SK-N-SH treated with all-trans-retinoic acid at 6 μM for 48 hours (cell line): ENCODE measurements around the gene STRAP.

Experiments
- ATAC-seq: fragments of 200-7000 bp; cut with Tn5 transposase; 3 replicates; pipeline ENCODE4 v1.9.1; 2020; ENCODE audit warnings: mild to moderate bottlenecking, moderate library complexity
- ARNTL ChIP-seq: fragments of 450-650 bp; formaldehyde crosslinking; IDR thresholded peaks from 2 replicates; pipeline ENCODE4 v1.5.0; 2020; ENCODE audit warnings: low read depth, mild to moderate bottlenecking, moderate library complexity, borderline replicate concordance
- BACH2 ChIP-seq: fragments of 250-450 bp; sonication (Bioruptor Pico); IDR thresholded peaks from 2 replicates; pipeline ENCODE4 v1.9.0; 2021; ENCODE audit warnings: mild to moderate bottlenecking, borderline replicate concordance
- ESRRG ChIP-seq: fragments of 250-450 bp; sonication (Bioruptor Pico); IDR thresholded peaks from 2 replicates; pipeline ENCODE4 v1.6.1; 2021; ENCODE audit warnings: mild to moderate bottlenecking
- GLIS3 ChIP-seq: fragments of 250-450 bp; sonication (Bioruptor Pico); IDR thresholded peaks from 2 replicates; pipeline ENCODE4 v1.5.0; 2020; ENCODE audit warnings: mild to moderate bottlenecking, moderate library complexity
- ISL1 ChIP-seq: fragments of 250-450 bp; sonication (Bioruptor Pico); IDR thresholded peaks from 2 replicates; pipeline ENCODE4 v2.1.2; 2022; ENCODE audit warnings: mild to moderate bottlenecking, moderate library complexity
- OSR1 ChIP-seq: fragments of 250-450 bp; sonication (Bioruptor Pico); IDR thresholded peaks from 2 replicates; pipeline ENCODE4 v1.8.0; 2022; ENCODE audit warnings: moderate library complexity, mild to moderate bottlenecking, inconsistent platforms
- PPARA ChIP-seq: fragments of 250-450 bp; sonication (Bioruptor Pico); IDR thresholded peaks from 2 replicates; pipeline ENCODE4 v1.5.0; 2020; ENCODE audit warnings: mild to moderate bottlenecking, borderline replicate concordance
- RARB ChIP-seq: fragments of 250-450 bp; sonication (Bioruptor Pico); IDR thresholded peaks from 2 replicates; pipeline ENCODE4 v1.8.0; 2021; ENCODE audit warnings: mild to moderate bottlenecking, moderate library complexity
- SNAI2 ChIP-seq: fragments of 250-450 bp; sonication (Bioruptor Pico); IDR thresholded peaks from 2 replicates; pipeline ENCODE4 v1.5.0; 2020; ENCODE audit warnings: mild to moderate bottlenecking, moderate library complexity
- TCF4 ChIP-seq: fragments of 250-450 bp; sonication (Bioruptor Pico); IDR thresholded peaks from 2 replicates; pipeline ENCODE4 v1.8.0; 2021; ENCODE audit warnings: mild to moderate bottlenecking, moderate library complexity, borderline replicate concordance
- TOX ChIP-seq: fragments of 250-450 bp; sonication (Bioruptor Pico); IDR thresholded peaks from 2 replicates; pipeline ENCODE4 v1.8.0; 2021; ENCODE audit warnings: mild to moderate bottlenecking, moderate library complexity, borderline replicate concordance
- ZFP3 ChIP-seq: fragments of 250-450 bp; sonication (Bioruptor Pico); IDR thresholded peaks from 2 replicates; pipeline ENCODE4 v1.5.0; 2020; ENCODE audit warnings: mild to moderate bottlenecking, moderate library complexity
- ZFP30 ChIP-seq: fragments of 450-650 bp; formaldehyde crosslinking; IDR thresholded peaks from 2 replicates; pipeline ENCODE4 v1.5.0; 2022; ENCODE audit warnings: mild to moderate bottlenecking, moderate library complexity
- ZNF70 ChIP-seq: fragments of 450-650 bp; formaldehyde crosslinking; IDR thresholded peaks from 2 replicates; pipeline ENCODE4 v1.5.0; 2020; ENCODE audit warnings: mild to moderate bottlenecking, moderate library complexity
- ZNF8 ChIP-seq: fragments of 450-650 bp; formaldehyde crosslinking; IDR thresholded peaks from 2 replicates; pipeline ENCODE4 v1.5.0; 2020; ENCODE audit warnings: mild to moderate bottlenecking, moderate library complexity
- TF ChIP-seq, protein P1 (sequence below): fragments of 250-450 bp; sonication (Bioruptor Pico); IDR thresholded peaks from 2 replicates; pipeline ENCODE4 v1.5.1; 2020; ENCODE audit warnings: low read depth, mild to moderate bottlenecking, moderate library complexity
- TF ChIP-seq, protein P2 (sequence below): fragments of 250-450 bp; sonication (Bioruptor Pico); IDR thresholded peaks from 2 replicates; pipeline ENCODE4 v1.5.1; 2021; ENCODE audit warnings: mild to moderate bottlenecking, moderate library complexity
- TF ChIP-seq, protein P3 (sequence below): fragments of 250-450 bp; sonication (Bioruptor Pico); IDR thresholded peaks from 2 replicates; pipeline ENCODE4 v1.8.0; 2021; ENCODE audit warnings: low read depth, mild to moderate bottlenecking, moderate library complexity, borderline replicate concordance
- TF ChIP-seq, protein P4 (sequence below): fragments of 250-450 bp; sonication (Bioruptor Pico); IDR thresholded peaks from 2 replicates; pipeline ENCODE4 v1.8.0; 2020; ENCODE audit warnings: mild to moderate bottlenecking, moderate library complexity, borderline replicate concordance
- TF ChIP-seq, protein P5 (sequence below): fragments of 250-450 bp; sonication (Bioruptor Pico); IDR thresholded peaks from 2 replicates; pipeline ENCODE4 v1.5.0; 2020; ENCODE audit warnings: mild to moderate bottlenecking, moderate library complexity

STRAP gene

DNA sequence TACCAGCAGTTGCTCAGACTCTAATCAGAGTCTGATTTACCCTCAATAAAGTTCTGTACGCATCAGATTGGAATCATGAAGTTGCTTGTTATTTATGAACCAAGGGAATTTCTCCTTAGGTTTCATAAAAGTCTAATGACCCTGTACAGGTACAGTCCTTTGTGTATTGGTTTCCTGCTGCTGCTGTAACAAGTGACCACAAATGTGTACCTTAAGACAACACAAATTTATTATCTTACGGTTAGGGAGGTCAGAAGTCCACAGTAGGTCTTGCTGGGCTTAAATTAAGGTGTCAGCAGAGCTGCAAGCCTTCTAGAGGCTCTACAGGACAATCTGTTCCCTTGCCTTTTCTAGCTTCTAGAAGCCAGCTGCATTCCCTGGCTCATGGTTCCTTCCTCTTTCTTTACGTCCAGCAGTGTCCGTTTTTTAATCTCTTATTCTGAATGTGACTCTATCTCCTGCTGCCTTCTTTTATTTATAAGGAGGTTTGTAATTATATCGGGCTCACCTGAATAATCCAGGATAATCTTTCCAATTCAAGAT is 22.3 kb downstream of the STRAP start:
- TF ChIP-seq BACH2 (no peak), ISL1 (no peak), ZNF70 (CRISPR knock-in tag) (no peak), ZFP3 (no peak), TCF4 (CRISPR knock-in tag) (no peak)
- TF ChIP-seq, protein P1, sequence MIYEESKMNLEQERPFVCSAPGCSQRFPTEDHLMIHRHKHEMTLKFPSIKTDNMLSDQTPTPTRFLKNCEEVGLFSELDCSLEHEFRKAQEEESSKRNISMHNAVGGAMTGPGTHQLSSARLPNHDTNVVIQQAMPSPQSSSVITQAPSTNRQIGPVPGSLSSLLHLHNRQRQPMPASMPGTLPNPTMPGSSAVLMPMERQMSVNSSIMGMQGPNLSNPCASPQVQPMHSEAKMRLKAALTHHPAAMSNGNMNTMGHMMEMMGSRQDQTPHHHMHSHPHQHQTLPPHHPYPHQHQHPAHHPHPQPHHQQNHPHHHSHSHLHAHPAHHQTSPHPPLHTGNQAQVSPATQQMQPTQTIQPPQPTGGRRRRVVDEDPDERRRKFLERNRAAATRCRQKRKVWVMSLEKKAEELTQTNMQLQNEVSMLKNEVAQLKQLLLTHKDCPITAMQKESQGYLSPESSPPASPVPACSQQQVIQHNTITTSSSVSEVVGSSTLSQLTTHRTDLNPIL (CRISPR knock-in tag) = no peak
- TF ChIP-seq, protein P2, sequence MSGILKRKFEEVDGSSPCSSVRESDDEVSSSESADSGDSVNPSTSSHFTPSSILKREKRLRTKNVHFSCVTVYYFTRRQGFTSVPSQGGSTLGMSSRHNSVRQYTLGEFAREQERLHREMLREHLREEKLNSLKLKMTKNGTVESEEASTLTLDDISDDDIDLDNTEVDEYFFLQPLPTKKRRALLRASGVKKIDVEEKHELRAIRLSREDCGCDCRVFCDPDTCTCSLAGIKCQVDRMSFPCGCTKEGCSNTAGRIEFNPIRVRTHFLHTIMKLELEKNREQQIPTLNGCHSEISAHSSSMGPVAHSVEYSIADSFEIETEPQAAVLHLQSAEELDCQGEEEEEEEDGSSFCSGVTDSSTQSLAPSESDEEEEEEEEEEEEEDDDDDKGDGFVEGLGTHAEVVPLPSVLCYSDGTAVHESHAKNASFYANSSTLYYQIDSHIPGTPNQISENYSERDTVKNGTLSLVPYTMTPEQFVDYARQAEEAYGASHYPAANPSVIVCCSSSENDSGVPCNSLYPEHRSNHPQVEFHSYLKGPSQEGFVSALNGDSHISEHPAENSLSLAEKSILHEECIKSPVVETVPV (CRISPR knock-in tag) = no peak
- TF ChIP-seq, all 23 proteins: peak for 0
- ATAC-seq = no peak

DNA sequence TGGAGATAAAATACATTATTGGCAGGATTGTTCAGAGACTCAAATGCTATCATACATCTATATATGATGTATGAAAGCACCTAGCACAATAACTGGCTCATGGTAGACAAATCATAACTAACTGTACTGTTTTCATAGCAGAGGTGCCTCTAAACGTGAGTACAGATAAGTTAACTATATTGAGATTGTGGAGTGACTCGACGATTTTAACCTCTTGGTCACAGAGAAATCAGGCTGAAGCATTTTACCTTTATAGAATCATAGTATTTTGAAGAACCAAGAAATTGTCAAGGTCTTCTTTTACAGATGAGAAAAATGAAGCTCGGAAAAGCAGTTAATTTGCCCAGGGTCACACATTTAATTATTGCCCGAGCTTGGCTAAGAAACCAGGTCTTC is 28.3 kb downstream of the STRAP start:
- TF ChIP-seq ARNTL (CRISPR knock-in tag) (no peak), ESRRG (CRISPR knock-in tag) (no peak), OSR1 (CRISPR knock-in tag) (no peak), ZFP3 (no peak), ZFP30 (CRISPR knock-in tag) (no peak), TCF4 (CRISPR knock-in tag) (no peak), ZNF8 (CRISPR knock-in tag) (no peak), ZNF70 (CRISPR knock-in tag) (no peak), BACH2 (no peak), PPARA (no peak), RARB (no peak), ISL1 (no peak), GLIS3 (CRISPR knock-in tag) (no peak), TOX (CRISPR knock-in tag) (no peak), SNAI2 (CRISPR knock-in tag) (no peak)
- TF ChIP-seq, protein P3, sequence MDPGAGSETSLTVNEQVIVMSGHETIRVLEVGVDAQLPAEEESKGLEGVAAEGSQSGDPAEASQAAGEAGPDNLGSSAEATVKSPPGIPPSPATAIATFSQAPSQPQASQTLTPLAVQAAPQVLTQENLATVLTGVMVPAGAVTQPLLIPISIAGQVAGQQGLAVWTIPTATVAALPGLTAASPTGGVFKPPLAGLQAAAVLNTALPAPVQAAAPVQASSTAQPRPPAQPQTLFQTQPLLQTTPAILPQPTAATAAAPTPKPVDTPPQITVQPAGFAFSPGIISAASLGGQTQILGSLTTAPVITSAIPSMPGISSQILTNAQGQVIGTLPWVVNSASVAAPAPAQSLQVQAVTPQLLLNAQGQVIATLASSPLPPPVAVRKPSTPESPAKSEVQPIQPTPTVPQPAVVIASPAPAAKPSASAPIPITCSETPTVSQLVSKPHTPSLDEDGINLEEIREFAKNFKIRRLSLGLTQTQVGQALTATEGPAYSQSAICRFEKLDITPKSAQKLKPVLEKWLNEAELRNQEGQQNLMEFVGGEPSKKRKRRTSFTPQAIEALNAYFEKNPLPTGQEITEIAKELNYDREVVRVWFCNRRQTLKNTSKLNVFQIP (CRISPR knock-in tag) = no peak
- TF ChIP-seq, protein P4, sequence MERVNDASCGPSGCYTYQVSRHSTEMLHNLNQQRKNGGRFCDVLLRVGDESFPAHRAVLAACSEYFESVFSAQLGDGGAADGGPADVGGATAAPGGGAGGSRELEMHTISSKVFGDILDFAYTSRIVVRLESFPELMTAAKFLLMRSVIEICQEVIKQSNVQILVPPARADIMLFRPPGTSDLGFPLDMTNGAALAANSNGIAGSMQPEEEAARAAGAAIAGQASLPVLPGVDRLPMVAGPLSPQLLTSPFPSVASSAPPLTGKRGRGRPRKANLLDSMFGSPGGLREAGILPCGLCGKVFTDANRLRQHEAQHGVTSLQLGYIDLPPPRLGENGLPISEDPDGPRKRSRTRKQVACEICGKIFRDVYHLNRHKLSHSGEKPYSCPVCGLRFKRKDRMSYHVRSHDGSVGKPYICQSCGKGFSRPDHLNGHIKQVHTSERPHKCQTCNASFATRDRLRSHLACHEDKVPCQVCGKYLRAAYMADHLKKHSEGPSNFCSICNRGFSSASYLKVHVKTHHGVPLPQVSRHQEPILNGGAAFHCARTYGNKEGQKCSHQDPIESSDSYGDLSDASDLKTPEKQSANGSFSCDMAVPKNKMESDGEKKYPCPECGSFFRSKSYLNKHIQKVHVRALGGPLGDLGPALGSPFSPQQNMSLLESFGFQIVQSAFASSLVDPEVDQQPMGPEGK (CRISPR knock-in tag) = no peak
- TF ChIP-seq, protein P2 (CRISPR knock-in tag) = no peak
- TF ChIP-seq, protein P5, sequence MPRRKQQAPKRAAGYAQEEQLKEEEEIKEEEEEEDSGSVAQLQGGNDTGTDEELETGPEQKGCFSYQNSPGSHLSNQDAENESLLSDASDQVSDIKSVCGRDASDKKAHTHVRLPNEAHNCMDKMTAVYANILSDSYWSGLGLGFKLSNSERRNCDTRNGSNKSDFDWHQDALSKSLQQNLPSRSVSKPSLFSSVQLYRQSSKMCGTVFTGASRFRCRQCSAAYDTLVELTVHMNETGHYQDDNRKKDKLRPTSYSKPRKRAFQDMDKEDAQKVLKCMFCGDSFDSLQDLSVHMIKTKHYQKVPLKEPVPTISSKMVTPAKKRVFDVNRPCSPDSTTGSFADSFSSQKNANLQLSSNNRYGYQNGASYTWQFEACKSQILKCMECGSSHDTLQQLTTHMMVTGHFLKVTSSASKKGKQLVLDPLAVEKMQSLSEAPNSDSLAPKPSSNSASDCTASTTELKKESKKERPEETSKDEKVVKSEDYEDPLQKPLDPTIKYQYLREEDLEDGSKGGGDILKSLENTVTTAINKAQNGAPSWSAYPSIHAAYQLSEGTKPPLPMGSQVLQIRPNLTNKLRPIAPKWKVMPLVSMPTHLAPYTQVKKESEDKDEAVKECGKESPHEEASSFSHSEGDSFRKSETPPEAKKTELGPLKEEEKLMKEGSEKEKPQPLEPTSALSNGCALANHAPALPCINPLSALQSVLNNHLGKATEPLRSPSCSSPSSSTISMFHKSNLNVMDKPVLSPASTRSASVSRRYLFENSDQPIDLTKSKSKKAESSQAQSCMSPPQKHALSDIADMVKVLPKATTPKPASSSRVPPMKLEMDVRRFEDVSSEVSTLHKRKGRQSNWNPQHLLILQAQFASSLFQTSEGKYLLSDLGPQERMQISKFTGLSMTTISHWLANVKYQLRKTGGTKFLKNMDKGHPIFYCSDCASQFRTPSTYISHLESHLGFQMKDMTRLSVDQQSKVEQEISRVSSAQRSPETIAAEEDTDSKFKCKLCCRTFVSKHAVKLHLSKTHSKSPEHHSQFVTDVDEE (CRISPR knock-in tag) = no peak
- TF ChIP-seq, all 23 proteins: peak for 0
- no peak for ATAC-seq
